GM12872 (cell line): ENCODE data around the gene LTA4H.

ENCODE experiments used
- TF ChIP-seq, protein P1 (sequence below): IDR thresholded peaks from 3 replicates; pipeline ENCODE4 v1.5.1; 2011; ENCODE audit warnings: low read depth, mild to moderate bottlenecking, low read length, moderate library complexity; ENCODE audit not compliant: insufficient read depth

The LTA4H gene

DNA sequence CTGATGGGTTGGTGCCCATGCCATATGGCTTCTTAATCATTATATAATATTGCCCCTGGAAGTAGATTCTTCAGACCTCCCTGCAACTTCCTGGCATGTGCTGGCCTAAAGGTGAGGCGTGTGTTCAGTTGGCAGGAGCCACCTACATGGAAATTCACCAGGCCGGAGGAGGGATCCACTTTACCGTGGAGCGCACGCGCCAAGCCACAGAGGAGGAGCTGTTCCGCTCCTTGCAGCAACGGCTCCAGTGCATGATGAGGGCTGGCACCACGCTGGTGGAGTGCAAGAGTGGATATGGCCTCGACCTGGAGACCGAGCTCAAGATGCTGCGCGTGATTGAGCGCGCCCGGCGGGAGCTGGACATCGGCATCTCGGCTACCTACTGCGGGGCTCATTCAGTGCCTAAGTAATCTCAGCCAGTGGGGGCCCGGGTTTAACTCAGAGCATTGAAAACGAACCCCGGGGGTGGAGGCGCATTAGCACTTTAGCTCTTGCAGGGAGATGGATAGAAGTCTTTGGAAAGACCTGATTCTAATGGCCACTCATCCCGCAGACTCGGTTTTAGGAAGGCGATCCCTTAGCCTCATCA lies 78.7 kb downstream of the LTA4H start:
- TF ChIP-seq, protein P1, sequence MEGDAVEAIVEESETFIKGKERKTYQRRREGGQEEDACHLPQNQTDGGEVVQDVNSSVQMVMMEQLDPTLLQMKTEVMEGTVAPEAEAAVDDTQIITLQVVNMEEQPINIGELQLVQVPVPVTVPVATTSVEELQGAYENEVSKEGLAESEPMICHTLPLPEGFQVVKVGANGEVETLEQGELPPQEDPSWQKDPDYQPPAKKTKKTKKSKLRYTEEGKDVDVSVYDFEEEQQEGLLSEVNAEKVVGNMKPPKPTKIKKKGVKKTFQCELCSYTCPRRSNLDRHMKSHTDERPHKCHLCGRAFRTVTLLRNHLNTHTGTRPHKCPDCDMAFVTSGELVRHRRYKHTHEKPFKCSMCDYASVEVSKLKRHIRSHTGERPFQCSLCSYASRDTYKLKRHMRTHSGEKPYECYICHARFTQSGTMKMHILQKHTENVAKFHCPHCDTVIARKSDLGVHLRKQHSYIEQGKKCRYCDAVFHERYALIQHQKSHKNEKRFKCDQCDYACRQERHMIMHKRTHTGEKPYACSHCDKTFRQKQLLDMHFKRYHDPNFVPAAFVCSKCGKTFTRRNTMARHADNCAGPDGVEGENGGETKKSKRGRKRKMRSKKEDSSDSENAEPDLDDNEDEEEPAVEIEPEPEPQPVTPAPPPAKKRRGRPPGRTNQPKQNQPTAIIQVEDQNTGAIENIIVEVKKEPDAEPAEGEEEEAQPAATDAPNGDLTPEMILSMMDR = no peak

DNA sequence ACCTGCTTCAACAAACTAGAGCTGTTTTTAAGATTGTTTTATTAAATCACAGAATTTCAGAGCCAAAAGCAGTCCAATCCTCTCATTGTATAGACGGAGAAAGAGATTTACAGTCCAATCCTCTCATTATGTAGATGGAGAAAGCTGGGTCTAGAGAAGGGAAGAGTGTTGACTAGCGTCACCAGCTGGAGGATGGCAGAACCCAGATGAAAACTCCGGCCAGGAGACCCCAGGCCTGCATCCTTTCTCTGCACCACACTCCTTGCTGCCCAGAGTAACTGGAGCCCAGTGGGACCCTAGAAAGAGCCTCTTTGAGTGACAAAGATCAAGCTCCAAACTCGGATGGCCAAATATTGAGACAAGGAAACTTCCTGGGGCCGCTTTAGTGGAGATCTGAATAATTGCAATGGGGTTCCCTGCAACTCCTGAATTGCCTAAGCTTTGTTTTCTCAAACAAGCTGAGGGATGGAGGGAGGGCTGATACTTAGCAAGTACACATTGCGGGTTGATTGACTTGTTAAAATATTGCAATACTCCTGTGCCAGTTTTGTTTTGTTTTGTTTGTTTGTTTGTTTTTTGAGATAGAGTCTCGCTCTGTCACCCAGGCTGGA lies 79.7 kb downstream of the LTA4H start:
- TF ChIP-seq, protein P1 = no peak

DNA sequence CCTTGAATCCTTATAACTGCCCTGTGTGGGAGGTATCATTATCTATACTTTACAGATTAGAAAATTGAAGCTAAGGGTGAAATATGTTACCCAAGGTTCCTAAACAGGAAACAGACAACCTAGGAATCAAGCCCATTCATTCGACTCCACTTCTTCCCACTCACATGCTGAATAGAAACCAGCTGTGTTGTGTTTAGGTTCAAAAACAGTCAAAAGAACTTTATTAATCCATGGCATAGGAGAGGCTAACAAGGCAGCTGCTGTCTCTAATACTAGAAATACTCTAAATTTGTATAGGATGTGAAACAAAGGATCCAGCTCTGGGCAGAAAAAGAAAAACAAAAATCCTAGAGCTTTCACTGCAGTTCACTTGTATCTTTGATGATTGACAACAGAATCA lies 82.4 kb downstream of the LTA4H start:
- TF ChIP-seq, protein P1 = no peak

DNA sequence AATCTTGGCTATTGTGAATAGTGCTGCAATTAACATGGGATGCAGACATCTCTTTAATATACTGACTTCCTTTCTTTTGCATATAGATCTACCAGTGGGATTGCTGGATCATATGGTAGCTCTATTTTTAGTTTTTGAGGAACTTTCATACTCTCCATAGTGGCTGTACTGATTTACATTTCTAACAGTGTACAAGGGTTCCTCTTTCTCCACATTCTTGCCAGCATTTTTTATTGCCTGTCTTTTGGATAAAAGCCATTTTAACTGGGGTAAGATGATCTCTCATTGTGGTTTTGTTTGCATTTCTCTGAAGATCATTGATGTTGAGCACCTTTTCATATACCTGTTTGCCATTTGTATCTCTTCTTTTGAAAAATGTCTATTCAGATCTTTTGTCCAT lies 83.9 kb downstream of the LTA4H start:
- TF ChIP-seq, protein P1 = no peak
